ENCODE measurements around the gene BLOC1S6. TPM values are rescaled to one million over a fixed set of nuclear protein-coding genes. Genes with fewer than 3 reads are reported as not detected.

The BLOC1S6 gene
- total and polyA plus RNA-seq, 2 of the 8 experiments (the other 6 are each of a cell fraction or from before 2014, with no cell fraction given), result 4.5 to 28.8 TPM

DNA sequence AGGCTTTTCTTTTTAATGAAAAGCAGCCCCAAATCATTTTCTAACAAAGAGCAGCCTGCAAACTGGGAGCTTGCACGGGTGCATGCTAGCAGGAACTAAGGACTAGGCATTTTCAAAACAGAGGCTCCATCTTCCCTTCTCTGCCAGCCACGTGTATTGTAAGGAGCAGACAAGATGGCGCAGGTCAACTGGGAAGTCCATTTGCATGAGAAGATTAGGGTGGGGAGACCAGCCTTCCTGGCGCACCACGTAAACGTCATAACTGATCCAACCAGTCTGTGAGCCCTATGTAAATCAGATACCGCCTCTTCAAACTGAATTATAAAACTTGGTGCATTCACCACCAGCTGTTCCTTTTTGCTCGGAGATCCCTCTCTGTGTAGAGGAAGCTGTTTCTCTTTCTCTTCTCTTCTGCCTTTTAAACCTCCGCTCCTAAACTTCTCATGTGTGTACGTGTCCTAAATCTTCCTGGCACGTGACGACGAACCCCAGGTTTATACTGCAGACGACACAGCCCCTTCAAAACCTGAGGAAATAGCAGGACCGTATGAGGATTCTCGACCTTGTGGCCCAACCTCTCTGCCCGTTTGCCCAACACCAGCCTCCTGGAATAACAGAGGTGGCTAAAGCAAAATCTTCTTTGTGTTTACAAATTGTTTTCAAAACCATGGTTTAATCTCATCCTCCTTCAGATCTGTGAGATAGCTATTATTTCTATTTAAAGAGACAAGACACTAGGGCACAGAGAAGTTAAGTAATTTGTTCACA is 38.2 kb upstream of the BLOC1S6 start:
- no peak overlapping the region for H3K27ac ChIP-seq (ENCODE audit: low read depth, low read length)
- no peaks in the 10 kb centered on the region for H3K79me2 ChIP-seq (ENCODE audit: control insufficient read depth in 1 of 2, insufficient read depth in 2 of 2, low read length in 2 of 2)
- H4K20me1 ChIP-seq (replicated peaks in 1 of 2; ENCODE audit: control insufficient read depth in 1 of 2, insufficient read depth in 2 of 2, low read length in 2 of 2), result no peaks in the 10 kb centered on the region
- H3K56ac ChIP-seq (replicated peaks; ENCODE audit: insufficient read length, low read depth, low read length), result no peak overlapping the region
- no peak overlapping the region for H3K4me3 ChIP-seq (ENCODE audit: extremely low read depth in 1 of 4, insufficient read depth in 2 of 4, low read depth in 3 of 4, low read length in 4 of 4)
- H3K23me2 ChIP-seq (ENCODE audit: low read depth, low read length), result no peaks in the 10 kb centered on the region
- no peak overlapping the region for H2AK5ac ChIP-seq (ENCODE audit: low read depth, low read length)
- H2AFZ ChIP-seq (ENCODE audit: low read length), result peak overlapping the region; percentile 83
- POLR2A ChIA-PET (ENCODE audit: partially characterized antibody), result no interaction called here
- no peak for FAIRE-seq
- H3K4me2 ChIP-seq (ENCODE audit: insufficient read depth in 1 of 2, low read depth in 2 of 2, low read length in 2 of 2), result no peak overlapping the region
- H2BK5ac ChIP-seq (ENCODE audit: low read depth, low read length), result no peak overlapping the region
- H2BK120ac ChIP-seq (replicated peaks; ENCODE audit: low read depth, low read length), result no peak overlapping the region
- no peak overlapping the region for H4K5ac ChIP-seq (ENCODE audit: insufficient read length, low read depth, low read length)
- no peaks in the 10 kb centered on the region for H3K9me3 ChIP-seq (ENCODE audit: insufficient read depth in 2 of 2, low read depth in 1 of 2, low read length in 1 of 2)
- no peaks in the 10 kb centered on the region for H3K79me1 ChIP-seq (ENCODE audit: low read depth, low read length)
- no peaks in the 10 kb centered on the region for H3K27me3 ChIP-seq (replicated peaks in 1 of 4; ENCODE audit: control insufficient read depth in 3 of 4, extremely low read depth in 1 of 4, insufficient read depth in 3 of 4, low read length in 3 of 4)
- H3K18ac ChIP-seq (ENCODE audit: extremely low read depth, low read length), result no peak overlapping the region
- WGBS, 2 experiments (ENCODE audit: extremely low coverage in 1 of 2, insufficient coverage in 1 of 2, insufficient read length in 1 of 2, insufficient replicate concordance in 2 of 2, low coverage in 1 of 2, low lambda C conversion rate in 2 of 2, missing lambda C conversion rate in 1 of 2), result 91% methylated on average over 17 of the region's 17 CpGs; no CpG with 5 or more reads in 1 of the 2 experiments
- no peak overlapping the region for H3K4ac ChIP-seq (replicated peaks; ENCODE audit: insufficient read length, low read depth, low read length)
- no peaks in the 10 kb centered on the region for H3K36me3 ChIP-seq (ENCODE audit: control insufficient read depth in 2 of 4, insufficient read depth in 4 of 4, low read length in 3 of 4)
- DNase-seq (ENCODE audit: low read depth in 1 of 2, low spot score in 2 of 2), result no peak
- no peaks in the 10 kb centered on the region for H3K4me1 ChIP-seq (replicated peaks in 1 of 4; ENCODE audit: control insufficient read depth in 3 of 4, insufficient read depth in 4 of 4, low read length in 3 of 4)
- no peak overlapping the region for H2BK12ac ChIP-seq (ENCODE audit: low read depth, low read length)
- CTCF ChIA-PET (ENCODE audit: partially characterized antibody), result interaction anchor here (1.0 to 1.7 kb wide), 2 partner anchors 21 to 24 kb away, joined by 3 to 5 read pairs; no protein-coding TSS in a partner anchor
- H3K9ac ChIP-seq (replicated peaks in 1 of 4; ENCODE audit: extremely low read depth in 1 of 4, low read depth in 3 of 4, low read length in 3 of 4), result no peak overlapping the region
- no peak overlapping the region for H4K8ac ChIP-seq (ENCODE audit: extremely low read depth, insufficient read depth, low read length)
- no peak overlapping the region for H2BK20ac ChIP-seq (ENCODE audit: low read length)
- H4K91ac ChIP-seq (replicated peaks; ENCODE audit: insufficient read length, low read length), result no peak overlapping the region
- H3K14ac ChIP-seq (ENCODE audit: insufficient read length), result no peak overlapping the region
- no peak overlapping the region for H2BK15ac ChIP-seq (ENCODE audit: low read length)
- H3K23ac ChIP-seq (ENCODE audit: insufficient read length), result no peak overlapping the region
- TF ChIP-seq RXRA (IDR thresholded peaks at IDR 0.05; ENCODE audit: insufficient read depth, low read depth, low read length) (no peak), CEBPB (IDR thresholded peaks at IDR 0.05; ENCODE audit: low read depth, low read length) (no peak)

Data from H1 (cell line).